Activated CD8-positive, alpha-beta T cell treated with anti-CD3 and anti-CD28 coated beads for 36 hours (primary cell): ENCODE results near the gene KMT2C. TPM values are rescaled to one million over a fixed set of nuclear protein-coding genes. Genes with fewer than 3 reads are reported as not detected.

Source experiments
- ATAC-seq: fragments of 200-7000 bp; cut with Tn5 transposase; one replicate; pipeline ENCODE4 v1.10.0; 2021; ENCODE audit warnings: mild to moderate bottlenecking, moderate library complexity
- CTCF ChIA-PET: fragments of 350-600 bp; sonication (Branson Sonifier 250); formaldehyde crosslinking; loops from one replicate; lab custom pipeline; 2021; ENCODE audit warnings: antibody characterized with exemption; lab: Charles Lee
- POLR2A ChIA-PET: fragments of 350-600 bp; sonication (Branson Sonifier 250); formaldehyde crosslinking; loops from one replicate; lab custom pipeline; 2021; ENCODE audit warnings: antibody characterized with exemption; lab: Charles Lee
- DNase-seq: peaks from one replicate; pipeline ENCODE4 v3.0.0-alpha.2; 2020
- H3K27ac Mint-ChIP-seq: one replicate; pipeline ENCODE4 v1.8.0; 2021; ENCODE audit warnings: mild to moderate bottlenecking, mixed read lengths
- H3K27me3 Mint-ChIP-seq: one replicate; pipeline ENCODE4 v1.8.0; 2021; ENCODE audit warnings: mixed read lengths
- H3K36me3 Mint-ChIP-seq: one replicate; pipeline ENCODE4 v1.8.0; 2021; ENCODE audit warnings: low read depth, mixed read lengths
- H3K4me1 Mint-ChIP-seq: one replicate; pipeline ENCODE4 v1.8.0; 2021; ENCODE audit warnings: low read depth, mixed read lengths
- H3K4me3 Mint-ChIP-seq: one replicate; pipeline ENCODE4 v1.8.0; 2021; ENCODE audit warnings: mild to moderate bottlenecking, moderate library complexity, mixed read lengths
- H3K9me3 Mint-ChIP-seq: one replicate; pipeline ENCODE4 v1.8.0; 2021; ENCODE audit warnings: mixed read lengths
- intact Hi-C: fragments of 100-400 bp; cut with micrococcal nuclease; formaldehyde crosslinking; loops from one replicate; pipeline ENCODE4 v1.10.0; 2022
- total RNA-seq, 2 experiments: library from RNA; stranded (reverse); gene quantifications; one replicate each; pipeline ENCODE4 v1.2.3, GENCODE V29; 2021
- TF ChIP-seq, protein P1 (sequence below): fragments of 200-600 bp; IDR thresholded peaks from one replicate; pipeline ENCODE4 v1.8.0; 2022; ENCODE audit warnings: antibody characterized with exemption, mild to moderate bottlenecking

KMT2C gene
- total RNA-seq, 2 experiments from 2014 or later = 48.5 to 52.8 TPM

DNA sequence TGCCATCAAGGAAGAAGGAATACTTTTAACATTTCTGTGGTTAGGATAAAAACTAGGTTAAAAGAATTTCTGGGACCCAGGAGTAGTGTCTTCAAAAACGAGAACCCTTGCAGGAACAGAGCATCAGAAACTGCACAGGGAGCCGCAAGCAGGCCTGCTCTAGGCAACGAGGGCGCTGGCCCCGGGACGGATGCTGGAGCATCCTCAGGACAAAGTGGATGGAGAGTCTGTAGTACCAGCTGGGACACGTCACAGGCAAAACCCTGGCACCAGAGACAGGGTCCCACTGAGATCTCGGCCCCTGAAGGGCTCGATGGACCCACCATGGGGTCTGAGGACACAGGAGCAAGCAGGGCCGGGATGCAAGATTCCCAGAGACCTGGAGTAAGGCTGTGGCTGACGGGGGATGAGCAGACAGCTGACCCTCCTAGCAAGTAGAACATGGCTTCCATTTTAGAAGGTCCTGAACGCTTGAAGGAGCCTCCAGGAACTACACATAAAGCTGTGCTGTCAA is 303.8 kb downstream of the KMT2C start:
- Mint-ChIP-seq H3K27me3 (no peaks in the 10 kb centered on the region), H3K9me3 (no peaks in the 10 kb centered on the region), H3K36me3 (peaks cover 28% of the 10 kb centered on the region), H3K4me1 (no peaks in the 10 kb centered on the region), H3K27ac (no peak overlapping the region), H3K4me3 (no peak overlapping the region)
- no peak for DNase-seq
- CTCF ChIA-PET = interaction anchor here (1.3 kb wide), 1 partner anchor 12 kb away, joined by 3 read pairs; no protein-coding TSS in a partner anchor
- TF ChIP-seq, protein P1, sequence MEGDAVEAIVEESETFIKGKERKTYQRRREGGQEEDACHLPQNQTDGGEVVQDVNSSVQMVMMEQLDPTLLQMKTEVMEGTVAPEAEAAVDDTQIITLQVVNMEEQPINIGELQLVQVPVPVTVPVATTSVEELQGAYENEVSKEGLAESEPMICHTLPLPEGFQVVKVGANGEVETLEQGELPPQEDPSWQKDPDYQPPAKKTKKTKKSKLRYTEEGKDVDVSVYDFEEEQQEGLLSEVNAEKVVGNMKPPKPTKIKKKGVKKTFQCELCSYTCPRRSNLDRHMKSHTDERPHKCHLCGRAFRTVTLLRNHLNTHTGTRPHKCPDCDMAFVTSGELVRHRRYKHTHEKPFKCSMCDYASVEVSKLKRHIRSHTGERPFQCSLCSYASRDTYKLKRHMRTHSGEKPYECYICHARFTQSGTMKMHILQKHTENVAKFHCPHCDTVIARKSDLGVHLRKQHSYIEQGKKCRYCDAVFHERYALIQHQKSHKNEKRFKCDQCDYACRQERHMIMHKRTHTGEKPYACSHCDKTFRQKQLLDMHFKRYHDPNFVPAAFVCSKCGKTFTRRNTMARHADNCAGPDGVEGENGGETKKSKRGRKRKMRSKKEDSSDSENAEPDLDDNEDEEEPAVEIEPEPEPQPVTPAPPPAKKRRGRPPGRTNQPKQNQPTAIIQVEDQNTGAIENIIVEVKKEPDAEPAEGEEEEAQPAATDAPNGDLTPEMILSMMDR = no peak
- ATAC-seq = no peak
- intact Hi-C loops = no loop called here
- POLR2A ChIA-PET = no interaction called here

DNA sequence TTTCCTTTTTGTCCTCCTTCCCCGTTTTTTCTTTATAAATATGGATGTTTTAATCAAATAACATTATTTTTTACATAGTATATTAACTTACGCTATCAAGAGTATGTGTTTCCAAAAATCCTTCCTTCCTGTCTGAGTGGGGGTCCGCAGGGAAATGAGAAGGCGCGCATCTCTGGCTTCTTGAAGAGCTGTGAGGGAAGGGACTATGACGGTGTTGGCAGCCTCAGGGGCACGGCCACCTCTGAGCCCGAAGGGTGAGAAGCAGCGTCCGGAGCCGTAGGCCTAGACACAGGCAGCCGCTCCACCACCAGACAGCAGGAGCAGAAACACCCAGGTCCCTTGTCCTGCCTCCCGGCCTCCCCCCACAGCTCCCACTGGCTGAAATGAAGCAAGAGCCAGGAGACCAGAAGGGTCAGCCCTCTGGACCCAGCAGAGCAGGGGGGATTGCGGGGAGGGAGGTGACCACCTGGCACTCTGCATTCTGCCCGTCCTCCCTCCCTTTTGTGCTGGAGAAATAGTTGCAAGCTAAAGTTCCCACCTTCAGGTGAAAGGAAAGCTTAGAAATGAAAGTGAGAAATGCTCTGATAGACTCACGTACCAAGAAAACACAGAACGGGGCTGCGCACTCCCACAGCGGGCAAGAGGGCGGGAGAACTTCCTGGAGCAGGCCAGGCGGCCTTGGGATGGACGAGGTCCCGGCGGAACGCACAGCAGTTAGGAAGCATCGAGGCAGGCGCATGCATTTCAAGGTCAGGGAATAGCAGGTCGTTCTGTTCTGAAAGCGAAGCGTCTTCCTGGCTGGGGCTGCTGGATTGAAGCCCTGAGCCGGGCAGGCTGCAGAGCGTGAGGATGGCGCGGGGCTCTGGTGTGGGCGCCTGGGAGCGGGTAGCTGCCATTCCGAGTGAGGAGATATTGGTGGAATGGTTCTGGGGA is 304.9 kb downstream of the KMT2C start:
- H3K4me3 Mint-ChIP-seq = no peak overlapping the region
- no peak for ATAC-seq
- CTCF ChIA-PET = interaction anchor here (1.3 kb wide), 1 partner anchor 13 kb away, joined by 3 read pairs; no protein-coding TSS in a partner anchor
- no peaks in the 10 kb centered on the region for H3K4me1 Mint-ChIP-seq
- TF ChIP-seq, protein P1 = no peak
- POLR2A ChIA-PET = no interaction called here
- no peaks in the 10 kb centered on the region for H3K9me3 Mint-ChIP-seq
- no peaks in the 10 kb centered on the region for H3K27me3 Mint-ChIP-seq
- H3K36me3 Mint-ChIP-seq = peaks cover 29% of the 10 kb centered on the region
- no peak for DNase-seq
- intact Hi-C loops = no loop called here
- no peak overlapping the region for H3K27ac Mint-ChIP-seq

DNA sequence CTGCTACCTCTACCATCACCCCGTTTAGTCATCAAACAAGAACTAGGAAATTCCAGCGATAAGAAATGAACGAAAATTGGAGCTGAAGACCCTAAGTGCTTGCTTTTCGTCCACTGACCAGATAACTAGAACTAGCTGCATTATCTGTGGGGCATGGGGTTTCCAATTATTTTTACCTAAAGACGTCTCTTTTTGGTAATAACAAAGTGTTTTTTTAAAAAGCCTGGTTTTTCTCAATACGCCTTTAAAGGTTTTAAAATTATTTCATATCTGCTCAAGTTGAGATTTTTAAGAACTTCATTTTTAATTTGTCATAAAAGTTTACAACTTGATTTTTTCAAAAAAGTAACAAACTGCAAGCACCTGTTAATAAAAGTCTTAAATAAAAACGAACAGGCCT is 306.1 kb downstream of the KMT2C start:
- no peaks in the 10 kb centered on the region for H3K4me1 Mint-ChIP-seq
- no peak for ATAC-seq
- POLR2A ChIA-PET = no interaction called here
- no peak overlapping the region for H3K27ac Mint-ChIP-seq
- TF ChIP-seq, protein P1 = no peak
- intact Hi-C loops = no loop called here
- DNase-seq = no peak
- no peak overlapping the region for H3K4me3 Mint-ChIP-seq
- CTCF ChIA-PET = no interaction called here
- H3K27me3 Mint-ChIP-seq = no peaks in the 10 kb centered on the region
- H3K36me3 Mint-ChIP-seq = peaks cover 38% of the 10 kb centered on the region
- peaks cover 4% of the 10 kb centered on the region for H3K9me3 Mint-ChIP-seq

DNA sequence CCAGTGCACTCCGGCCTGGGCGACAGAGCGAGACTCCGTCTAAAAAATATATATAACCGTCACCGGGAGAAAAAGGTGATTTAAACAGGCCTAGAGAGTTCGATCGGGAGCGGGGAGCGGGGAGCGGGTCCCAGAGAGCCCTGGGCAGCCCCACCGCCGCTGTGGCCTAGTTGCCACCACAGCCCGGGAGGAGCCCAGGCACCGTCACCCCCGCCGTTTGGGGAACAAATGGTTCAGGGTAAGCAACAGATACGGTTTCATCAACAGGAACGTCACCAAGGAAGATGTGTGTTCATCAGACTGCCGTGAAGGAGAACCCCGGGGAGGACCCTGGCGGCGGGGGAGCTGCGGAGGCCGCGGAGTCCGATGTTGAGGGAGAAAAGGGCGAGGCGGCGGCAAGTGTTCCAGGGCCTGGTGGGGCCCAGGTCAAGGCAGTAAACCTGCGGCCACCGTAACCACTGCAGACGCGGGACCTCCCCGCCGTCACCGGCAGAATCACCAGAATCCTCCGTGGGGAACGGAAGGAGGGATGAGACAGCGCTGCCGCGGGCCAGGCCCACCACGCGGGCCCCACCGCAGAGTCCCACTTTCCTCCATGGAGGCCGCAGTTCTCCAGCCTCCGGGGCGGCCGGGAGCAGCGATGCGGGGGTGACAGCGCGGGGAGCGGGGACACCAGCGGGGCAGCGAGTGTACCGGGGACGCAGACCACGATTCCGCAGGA is 306.9 kb downstream of the KMT2C start:
- no peak for DNase-seq
- ChIA-PET POLR2A (interaction anchor here (0.8 kb wide), 1 partner anchor 123 kb away, joined by 3 read pairs; no protein-coding TSS in a partner anchor), CTCF (no interaction called here)
- TF ChIP-seq, protein P1 = no peak
- Mint-ChIP-seq H3K9me3 (peaks cover 11% of the 10 kb centered on the region), H3K4me3 (no peak overlapping the region), H3K4me1 (no peaks in the 10 kb centered on the region), H3K27me3 (no peaks in the 10 kb centered on the region), H3K27ac (no peak overlapping the region), H3K36me3 (peaks cover 44% of the 10 kb centered on the region)
- intact Hi-C loops = no loop called here
- no peak for ATAC-seq
